Measurements from ENCODE around the gene CNGA1.
A peak's percentile ranks its signal among the peaks of the same experiment; 100 is the strongest.
"Not testable (repeated sequence)": the region's sequence is repeated elsewhere in the genome, so short reads cannot be mapped to it uniquely, and the experiment has no call there.

The CNGA1 gene

DNA sequence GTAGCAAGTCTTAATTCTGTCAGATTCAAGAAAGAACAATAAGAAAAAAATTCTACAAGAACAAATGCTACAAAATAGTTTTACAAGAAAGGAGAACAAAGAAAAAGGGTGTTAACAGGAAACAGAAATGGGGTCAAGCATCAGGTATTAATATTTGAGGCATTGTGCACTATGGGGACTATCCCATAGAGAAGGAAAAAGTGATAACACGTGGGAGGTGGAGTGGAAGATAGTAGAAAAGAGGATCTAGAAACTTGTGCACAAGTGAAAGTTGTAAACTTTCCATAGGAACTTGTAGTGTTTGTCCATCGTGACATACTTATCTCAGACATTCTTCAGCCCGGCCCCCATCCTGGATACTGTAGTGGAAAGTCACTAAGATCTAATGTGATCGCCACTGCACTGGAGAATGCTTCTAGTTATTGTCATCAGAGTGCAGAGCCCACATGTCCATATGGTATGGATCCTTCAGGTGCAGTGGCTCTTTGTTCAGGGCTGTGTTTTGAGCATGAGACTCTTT lies 86.7 kb downstream of the CNGA1 start:
- no peaks in the 10 kb centered on the region for H3K9me3 ChIP-seq
- TF ChIP-seq, protein P1, sequence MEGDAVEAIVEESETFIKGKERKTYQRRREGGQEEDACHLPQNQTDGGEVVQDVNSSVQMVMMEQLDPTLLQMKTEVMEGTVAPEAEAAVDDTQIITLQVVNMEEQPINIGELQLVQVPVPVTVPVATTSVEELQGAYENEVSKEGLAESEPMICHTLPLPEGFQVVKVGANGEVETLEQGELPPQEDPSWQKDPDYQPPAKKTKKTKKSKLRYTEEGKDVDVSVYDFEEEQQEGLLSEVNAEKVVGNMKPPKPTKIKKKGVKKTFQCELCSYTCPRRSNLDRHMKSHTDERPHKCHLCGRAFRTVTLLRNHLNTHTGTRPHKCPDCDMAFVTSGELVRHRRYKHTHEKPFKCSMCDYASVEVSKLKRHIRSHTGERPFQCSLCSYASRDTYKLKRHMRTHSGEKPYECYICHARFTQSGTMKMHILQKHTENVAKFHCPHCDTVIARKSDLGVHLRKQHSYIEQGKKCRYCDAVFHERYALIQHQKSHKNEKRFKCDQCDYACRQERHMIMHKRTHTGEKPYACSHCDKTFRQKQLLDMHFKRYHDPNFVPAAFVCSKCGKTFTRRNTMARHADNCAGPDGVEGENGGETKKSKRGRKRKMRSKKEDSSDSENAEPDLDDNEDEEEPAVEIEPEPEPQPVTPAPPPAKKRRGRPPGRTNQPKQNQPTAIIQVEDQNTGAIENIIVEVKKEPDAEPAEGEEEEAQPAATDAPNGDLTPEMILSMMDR (IDR thresholded peaks at IDR 0.05) = no peak
- H3K27me3 ChIP-seq = peaks cover 3% of the 10 kb centered on the region
- H3K27ac ChIP-seq = no peak overlapping the region
- peaks cover 5 to 19% of the 10 kb centered on the region in 2 experiments for H3K4me1 ChIP-seq (ENCODE audit: control insufficient read depth in 1 of 2, insufficient read depth in 1 of 2, low read depth in 1 of 2, low read length in 1 of 2)
- H3K4me3 ChIP-seq (ENCODE audit: low read depth in 1 of 2, low read length in 1 of 2) = no peak overlapping the region
- no peaks in the 10 kb centered on the region for H3K36me3 ChIP-seq

DNA sequence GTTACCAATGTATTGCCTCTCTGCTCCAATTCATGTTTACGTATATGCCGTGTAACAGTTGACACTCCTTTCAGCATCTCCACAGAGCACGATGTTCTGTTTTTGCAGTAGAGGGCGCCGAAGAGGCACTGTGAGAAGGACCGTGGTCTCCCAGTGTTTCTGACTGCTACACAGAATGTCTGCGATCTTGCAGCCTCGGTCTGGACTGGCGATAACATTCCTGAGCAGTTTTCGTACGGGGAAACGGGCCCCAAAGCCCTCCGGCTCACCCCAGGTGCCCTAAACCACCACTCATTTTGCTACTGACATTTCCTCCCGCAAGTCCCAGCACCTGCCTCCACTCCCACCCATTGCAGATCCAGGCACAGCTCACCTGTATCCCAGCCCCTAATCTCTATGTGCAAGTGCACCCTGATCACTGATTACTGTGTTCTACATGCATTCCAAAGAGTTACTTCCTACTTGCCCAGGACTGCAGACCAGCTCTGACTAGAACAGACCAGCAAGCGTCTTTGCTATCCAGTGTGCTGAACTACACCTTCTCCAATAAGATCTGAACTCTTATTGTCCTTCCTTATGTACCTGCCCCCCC lies 89.7 kb downstream of the CNGA1 start:
- Histone ChIP-seq H3K36me3 (no peaks in the 10 kb centered on the region), H3K4me3 (ENCODE audit: low read depth in 1 of 2, low read length in 1 of 2) (peak overlapping the region; percentile 25 to 29)
- TF ChIP-seq, protein P1 (IDR thresholded peaks at IDR 0.05) = peak; percentile 71

DNA sequence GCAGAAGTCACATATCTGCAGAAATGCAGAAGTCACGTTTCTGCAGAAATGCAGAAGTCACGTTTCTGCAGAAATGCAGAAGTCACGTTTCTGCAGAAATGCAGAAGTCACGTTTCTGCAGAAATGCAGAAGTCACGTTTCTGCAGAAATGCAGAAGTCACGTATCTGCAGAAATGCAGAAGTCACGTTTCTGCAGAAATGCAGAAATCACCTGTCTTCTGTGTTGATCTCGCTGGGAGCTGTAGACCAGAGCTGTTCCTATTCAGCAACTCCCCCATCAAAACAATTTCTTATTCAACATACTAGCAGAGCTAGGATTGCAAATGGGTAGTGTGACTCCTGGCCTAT lies 93.2 kb downstream of the CNGA1 start:
- H3K9me3 ChIP-seq, H3K36me3 ChIP-seq, H3K27me3 ChIP-seq: not testable (repeated sequence)
- Histone ChIP-seq H3K4me1 (ENCODE audit: control insufficient read depth in 1 of 2, insufficient read depth in 1 of 2, low read depth in 1 of 2, low read length in 1 of 2) (peaks cover 25 to 63% of the 10 kb centered on the region in 2 experiments), H3K4me3 (ENCODE audit: low read depth in 1 of 2, low read length in 1 of 2) (peak overlapping the region in 1 of 2 experiments; percentile 28), H3K27ac (peak overlapping the region; percentile 94)

More for the DNA sequence above, 89.7 kb downstream of the CNGA1 start:
- H3K27ac ChIP-seq = peak overlapping the region; percentile 4
- peaks cover 25 to 46% of the 10 kb centered on the region in 2 experiments for H3K4me1 ChIP-seq (ENCODE audit: control insufficient read depth in 1 of 2, insufficient read depth in 1 of 2, low read depth in 1 of 2, low read length in 1 of 2)
- H3K27me3 ChIP-seq = no peaks in the 10 kb centered on the region
- H3K9me3 ChIP-seq = no peaks in the 10 kb centered on the region

DNA sequence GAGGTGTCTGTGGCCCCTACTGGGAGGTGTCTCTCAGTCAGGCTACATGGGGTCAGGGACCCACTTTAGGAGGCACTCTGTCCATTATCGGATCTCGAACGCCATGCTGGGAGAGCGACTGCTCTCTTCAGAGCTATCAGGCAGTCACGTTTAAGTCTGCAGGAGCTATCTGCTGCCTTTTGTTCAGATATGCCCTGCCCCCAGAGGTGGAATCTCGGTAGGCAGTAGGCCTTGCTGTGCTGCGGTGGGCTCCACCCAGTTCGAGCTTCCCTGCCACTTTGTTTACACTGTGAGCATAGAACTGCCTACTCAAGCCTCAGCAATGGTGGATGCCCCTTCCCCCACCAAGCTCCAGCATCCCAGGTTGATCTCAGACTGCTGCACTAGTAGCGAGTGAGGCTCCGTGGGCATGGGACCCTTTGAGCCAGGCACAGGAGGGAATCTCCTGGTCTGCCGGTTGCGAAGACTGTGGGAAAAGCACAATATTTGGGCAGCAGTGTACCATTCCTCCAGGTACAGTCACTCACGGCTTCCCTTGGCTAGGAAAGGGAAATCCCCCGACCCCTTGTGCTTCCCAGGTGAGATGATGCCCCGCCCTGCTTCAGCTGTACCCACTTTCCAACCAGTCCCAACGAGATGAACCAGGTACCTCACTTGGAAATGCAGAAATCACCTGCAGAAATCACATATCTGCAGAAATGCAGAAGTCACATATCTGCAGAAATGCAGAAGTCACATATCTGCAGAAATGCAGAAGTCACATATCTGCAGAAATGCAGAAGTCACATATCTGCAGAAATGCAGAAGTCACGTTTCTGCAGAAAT lies 93.8 kb downstream of the CNGA1 start:
- H3K4me3 ChIP-seq (ENCODE audit: low read depth in 1 of 2, low read length in 1 of 2) = peak overlapping the region in 1 of 2 experiments; percentile 13
- peak overlapping the region; percentile 94 for H3K27ac ChIP-seq
- not testable (repeated sequence) for H3K27me3 ChIP-seq, H3K36me3 ChIP-seq, H3K9me3 ChIP-seq
- H3K4me1 ChIP-seq (ENCODE audit: control insufficient read depth in 1 of 2, insufficient read depth in 1 of 2, low read depth in 1 of 2, low read length in 1 of 2) = peaks cover 25 to 63% of the 10 kb centered on the region in 2 experiments

DNA sequence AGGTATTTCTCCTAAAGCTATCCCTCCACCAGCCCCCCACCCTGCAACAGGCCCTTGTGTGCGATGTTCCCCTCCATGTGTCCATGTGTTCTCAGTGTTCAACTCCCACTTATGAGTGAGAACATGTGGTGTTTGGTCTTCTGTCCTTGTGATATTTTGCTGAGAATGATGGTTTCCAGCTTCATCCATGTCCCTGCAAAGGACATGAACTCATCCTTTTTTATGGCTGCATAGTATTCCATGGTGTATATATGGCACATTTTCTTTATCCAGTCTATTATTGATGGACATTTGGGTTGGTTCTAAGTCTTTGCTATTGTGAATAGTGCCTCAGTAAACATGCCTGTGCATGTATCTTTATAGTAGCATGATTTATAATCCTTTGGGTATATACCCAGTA lies 99.3 kb downstream of the CNGA1 start:
- not testable (repeated sequence) for H3K36me3 ChIP-seq; H3K27ac ChIP-seq; H3K9me3 ChIP-seq; H3K27me3 ChIP-seq; H3K4me3 ChIP-seq (ENCODE audit: low read depth in 1 of 2, low read length in 1 of 2)
- H3K4me1 ChIP-seq (ENCODE audit: control insufficient read depth in 1 of 2, insufficient read depth in 1 of 2, low read depth in 1 of 2, low read length in 1 of 2) = peaks cover 23 to 42% of the 10 kb centered on the region in 2 experiments

DNA sequence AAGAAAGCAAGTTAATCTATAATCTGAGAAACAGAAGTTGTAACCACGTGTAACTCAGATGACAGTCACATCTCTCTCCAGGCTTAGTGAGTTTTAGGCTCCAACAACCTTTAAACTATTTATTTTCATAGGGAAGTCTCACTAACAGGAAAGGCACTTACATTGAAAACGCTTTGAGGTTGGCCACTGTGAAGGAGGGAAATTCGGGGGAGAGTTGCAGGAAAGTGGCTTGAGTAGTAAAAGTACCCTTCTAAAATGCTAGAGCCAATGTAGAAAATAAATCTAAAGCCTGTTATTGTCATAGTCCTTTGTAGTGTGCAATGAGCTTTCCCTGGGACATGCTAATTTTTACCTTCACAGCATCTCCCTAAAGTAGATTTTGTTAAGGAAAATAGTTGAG lies 101.1 kb downstream of the CNGA1 start:
- peaks cover 21 to 40% of the 10 kb centered on the region in 2 experiments for H3K4me1 ChIP-seq (ENCODE audit: control insufficient read depth in 1 of 2, insufficient read depth in 1 of 2, low read depth in 1 of 2, low read length in 1 of 2)
- H3K36me3 ChIP-seq = peaks cover 15% of the 10 kb centered on the region
- H3K27ac ChIP-seq = peak overlapping the region; percentile 81
- peak overlapping the region; percentile 84 to 94 for H3K4me3 ChIP-seq (ENCODE audit: low read depth in 1 of 2, low read length in 1 of 2)
- TF ChIP-seq, protein P1 (IDR thresholded peaks at IDR 0.05) = no peak
- no peaks in the 10 kb centered on the region for H3K27me3 ChIP-seq
- no peaks in the 10 kb centered on the region for H3K9me3 ChIP-seq

DNA sequence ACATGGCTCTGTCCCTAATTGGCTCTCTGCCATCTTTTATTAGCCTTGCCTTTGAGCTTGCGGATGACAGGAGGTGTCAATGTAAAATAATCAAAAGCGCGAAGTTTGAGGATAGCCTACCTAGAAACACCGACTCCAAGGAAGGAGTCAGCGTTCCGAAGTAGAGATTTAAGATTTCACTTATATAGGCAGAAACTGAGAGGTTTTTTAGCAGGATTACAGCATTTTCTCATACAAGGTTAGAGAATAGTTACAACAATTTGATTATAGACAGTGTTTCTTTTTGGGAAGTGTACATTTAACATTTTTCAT lies 101.6 kb downstream of the CNGA1 start:
- TF ChIP-seq, protein P1 (IDR thresholded peaks at IDR 0.05) = no peak
- Histone ChIP-seq H3K27me3 (no peaks in the 10 kb centered on the region), H3K4me1 (ENCODE audit: control insufficient read depth in 1 of 2, insufficient read depth in 1 of 2, low read depth in 1 of 2, low read length in 1 of 2) (peaks cover 21 to 40% of the 10 kb centered on the region in 2 experiments), H3K4me3 (ENCODE audit: low read depth in 1 of 2, low read length in 1 of 2) (peak overlapping the region; percentile 84 to 94), H3K27ac (peak overlapping the region; percentile 81), H3K9me3 (no peaks in the 10 kb centered on the region), H3K36me3 (peaks cover 18% of the 10 kb centered on the region)

Data from neutrophil (primary cell).